Astrocyte of the cerebellum (primary cell): ENCODE results near the gene PKP3.

Source experiments
- DNase-seq: peaks from one replicate; pipeline ENCODE4 v3.0.0-alpha.2; 2011; ENCODE audit warnings: low read depth
- H3K4me3 ChIP-seq: 2 replicates; pipeline ENCODE4 v1.5.1; 2011; ENCODE audit warnings: mild to moderate bottlenecking, low read depth, low read length, moderate library complexity
- in situ Hi-C: cut with HindIII; loops from 2 replicates; pipeline ENCODE4 v1.10.0; 2017; ENCODE audit warnings: low sequenced_read_pairs
- TF ChIP-seq, protein P1 (sequence below): IDR thresholded peaks from 2 replicates; pipeline ENCODE4 v1.5.1; 2012; ENCODE audit warnings: low read length, low read depth, moderate library complexity, mild to moderate bottlenecking; ENCODE audit errors: missing control alignments

The PKP3 gene

DNA sequence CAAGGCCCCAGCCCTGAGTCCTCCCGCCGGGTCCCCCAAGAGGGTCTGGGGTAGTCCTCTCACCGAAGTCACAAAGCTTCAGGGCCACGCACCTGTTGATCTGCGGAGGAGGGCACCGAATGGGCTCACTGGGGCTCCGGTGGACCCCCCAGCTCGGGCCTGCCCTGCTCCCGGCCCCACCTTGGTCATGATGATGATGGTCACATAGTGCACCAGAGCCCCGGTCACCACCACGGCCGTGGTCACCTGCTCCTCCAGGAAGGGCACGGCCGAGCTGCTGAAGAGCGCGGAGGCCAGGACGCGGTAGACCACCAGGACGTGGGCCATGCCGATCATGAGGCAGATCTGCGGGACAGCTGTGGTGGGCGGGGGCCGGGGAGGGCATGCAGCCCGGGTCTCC lies 34.3 kb downstream of the PKP3 start:
- TF ChIP-seq, protein P1, sequence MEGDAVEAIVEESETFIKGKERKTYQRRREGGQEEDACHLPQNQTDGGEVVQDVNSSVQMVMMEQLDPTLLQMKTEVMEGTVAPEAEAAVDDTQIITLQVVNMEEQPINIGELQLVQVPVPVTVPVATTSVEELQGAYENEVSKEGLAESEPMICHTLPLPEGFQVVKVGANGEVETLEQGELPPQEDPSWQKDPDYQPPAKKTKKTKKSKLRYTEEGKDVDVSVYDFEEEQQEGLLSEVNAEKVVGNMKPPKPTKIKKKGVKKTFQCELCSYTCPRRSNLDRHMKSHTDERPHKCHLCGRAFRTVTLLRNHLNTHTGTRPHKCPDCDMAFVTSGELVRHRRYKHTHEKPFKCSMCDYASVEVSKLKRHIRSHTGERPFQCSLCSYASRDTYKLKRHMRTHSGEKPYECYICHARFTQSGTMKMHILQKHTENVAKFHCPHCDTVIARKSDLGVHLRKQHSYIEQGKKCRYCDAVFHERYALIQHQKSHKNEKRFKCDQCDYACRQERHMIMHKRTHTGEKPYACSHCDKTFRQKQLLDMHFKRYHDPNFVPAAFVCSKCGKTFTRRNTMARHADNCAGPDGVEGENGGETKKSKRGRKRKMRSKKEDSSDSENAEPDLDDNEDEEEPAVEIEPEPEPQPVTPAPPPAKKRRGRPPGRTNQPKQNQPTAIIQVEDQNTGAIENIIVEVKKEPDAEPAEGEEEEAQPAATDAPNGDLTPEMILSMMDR, result no peak
- in situ Hi-C loops, result no loop called here

DNA sequence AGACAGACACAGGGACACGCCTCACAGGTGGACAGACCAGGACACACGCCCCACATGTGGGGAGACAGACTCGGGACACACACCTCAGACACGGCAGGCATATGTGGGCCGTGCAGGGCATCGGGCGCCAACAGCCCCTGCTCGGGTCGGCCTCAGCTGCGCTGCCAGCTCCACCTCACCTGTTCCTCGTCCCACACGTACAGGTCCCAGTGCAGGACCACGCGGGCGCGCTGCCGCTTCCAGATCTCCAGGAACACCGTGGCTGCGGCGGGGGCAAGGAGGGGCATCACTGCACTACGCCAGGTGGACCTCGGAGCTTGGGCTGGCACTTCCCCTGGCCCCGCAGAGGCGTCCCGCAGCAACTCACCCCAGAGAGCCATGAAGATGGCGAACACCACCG lies 35.4 kb downstream of the PKP3 start:
- DNase-seq, result no peak
- in situ Hi-C loops, result no loop called here
- H3K4me3 ChIP-seq, result no peak overlapping the region
- TF ChIP-seq, protein P1, result no peak

More for the DNA sequence above, 34.3 kb downstream of the PKP3 start:
- H3K4me3 ChIP-seq, result no peak overlapping the region
- DNase-seq, result no peak

DNA sequence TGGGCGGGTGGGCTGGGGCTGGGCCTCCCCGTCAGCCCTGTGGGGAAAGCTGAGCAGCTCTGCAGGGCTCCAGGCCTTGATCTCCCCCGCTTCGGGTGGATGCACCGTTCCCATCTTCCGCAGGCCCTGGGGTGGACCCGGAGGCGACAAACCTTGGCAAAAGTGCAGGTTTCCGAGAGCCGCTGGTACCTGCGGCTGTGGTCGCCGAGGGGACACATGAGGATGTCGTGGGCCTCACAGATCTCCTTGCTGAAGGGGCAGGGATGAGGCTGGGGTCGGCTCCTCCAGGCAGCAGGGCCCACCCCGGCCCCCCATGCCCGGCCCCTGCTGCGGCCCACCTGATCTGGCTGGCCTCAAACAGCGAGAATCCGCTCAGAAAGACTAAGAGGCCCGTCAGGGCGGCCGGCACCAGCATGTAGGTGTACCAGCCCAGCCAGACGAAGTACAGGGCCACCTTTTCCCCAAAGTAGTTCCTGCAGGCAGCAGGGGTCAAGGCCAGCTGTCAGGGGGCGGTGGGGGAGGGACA lies 36.0 kb downstream of the PKP3 start:
- H3K4me3 ChIP-seq, result no peak overlapping the region
- TF ChIP-seq, protein P1, result no peak
- DNase-seq, result no peak
- in situ Hi-C loops, result no loop called here

DNA sequence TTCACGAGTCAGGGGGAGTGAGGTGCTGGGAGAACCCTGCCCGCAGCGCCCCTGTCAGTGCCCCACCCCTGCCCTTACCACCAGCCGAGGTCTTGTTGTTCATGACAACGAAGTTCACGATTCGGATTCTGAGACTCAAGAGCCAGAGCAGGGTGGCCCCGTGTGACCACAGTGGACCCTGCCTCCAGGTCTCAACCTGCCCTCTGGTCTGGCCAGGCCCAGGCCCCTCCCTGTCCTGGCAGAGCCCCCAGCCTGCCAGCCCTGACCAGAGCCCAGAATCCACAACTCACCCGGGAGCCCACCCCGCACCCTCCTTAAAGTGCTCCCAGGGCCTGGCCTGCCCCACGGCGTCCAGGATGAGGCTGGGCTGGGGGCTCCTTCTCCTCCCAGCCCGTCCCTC lies 37.9 kb downstream of the PKP3 start:
- TF ChIP-seq, protein P1, result no peak
- no peak for DNase-seq

DNA sequence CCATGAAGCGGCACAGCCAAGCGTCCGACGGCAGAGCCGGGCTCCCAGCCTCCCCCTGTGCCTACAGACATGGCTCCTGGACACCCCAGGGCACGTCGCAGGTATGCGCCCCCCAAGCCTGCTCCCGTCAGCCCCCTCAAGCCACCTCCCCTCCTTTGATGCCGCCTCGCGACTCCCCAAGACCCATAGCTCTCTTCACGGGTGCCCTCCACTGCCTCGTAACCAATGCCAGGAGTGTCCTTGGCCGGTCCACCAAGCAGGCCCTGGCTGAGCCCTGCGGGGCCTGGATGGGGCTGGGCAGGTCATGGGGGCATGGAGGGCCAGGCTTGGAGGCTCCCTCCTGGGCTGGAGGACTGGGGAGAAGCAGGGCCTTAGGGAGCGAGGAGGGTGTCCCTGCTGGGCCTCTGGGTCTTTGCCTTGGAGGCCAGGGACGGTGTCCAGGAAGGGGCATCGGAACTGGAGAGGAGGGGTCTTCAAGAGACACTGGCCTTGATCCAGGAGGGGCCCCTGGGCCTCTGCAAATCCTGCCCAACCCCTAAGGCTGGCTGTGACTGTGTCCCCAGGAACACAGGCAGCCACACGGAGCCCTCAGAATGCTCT lies 38.6 kb downstream of the PKP3 start:
- H3K4me3 ChIP-seq, result no peak overlapping the region
- TF ChIP-seq, protein P1, result no peak

More for the DNA sequence above, 37.9 kb downstream of the PKP3 start:
- no peak overlapping the region for H3K4me3 ChIP-seq
- in situ Hi-C loops, result no loop called here

DNA sequence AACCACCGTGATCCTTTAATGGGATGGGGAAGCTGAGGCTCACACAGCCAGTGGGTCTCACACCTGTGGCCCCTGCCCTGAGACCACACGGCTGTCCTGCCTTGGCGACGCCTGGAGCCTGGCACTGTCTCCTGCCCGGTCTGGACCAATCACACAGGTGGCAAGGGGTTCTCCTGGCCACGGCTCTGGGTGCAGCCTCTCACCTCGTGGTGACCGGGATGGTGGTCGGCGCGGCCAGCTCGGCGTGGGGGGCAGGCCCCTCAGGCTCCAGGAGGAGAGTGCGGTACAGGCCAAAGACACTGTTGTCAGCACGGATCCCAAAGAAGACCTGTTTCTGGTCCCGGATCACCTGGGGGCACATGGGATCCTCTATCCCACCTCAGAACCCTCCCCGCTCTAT lies 39.1 kb downstream of the PKP3 start:
- no peak overlapping the region for H3K4me3 ChIP-seq
- DNase-seq, result no peak
- in situ Hi-C loops, result no loop called here
- TF ChIP-seq, protein P1, result no peak

More for the DNA sequence above, 38.6 kb downstream of the PKP3 start:
- DNase-seq, result no peak
- in situ Hi-C loops, result no loop called here

DNA sequence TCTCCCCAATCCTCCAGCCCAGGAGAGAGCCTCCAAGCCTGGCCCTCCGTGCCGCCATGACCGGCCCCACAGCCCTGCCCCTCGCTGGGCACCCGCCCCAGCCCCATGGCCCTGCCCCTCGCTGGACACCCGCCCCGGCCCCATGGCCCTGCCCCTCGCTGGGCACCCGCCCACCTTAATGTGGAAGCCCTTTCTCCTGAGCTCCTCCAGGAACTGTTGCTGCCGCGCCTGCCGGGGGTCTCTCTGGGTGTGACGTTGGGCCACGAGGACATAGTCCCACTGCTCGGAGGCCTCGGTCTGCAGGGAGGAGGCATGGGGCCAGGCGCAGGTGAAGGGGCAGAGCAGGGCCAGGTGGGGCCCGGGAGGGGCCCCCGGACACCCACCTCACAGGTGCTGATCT lies 39.6 kb downstream of the PKP3 start:
- in situ Hi-C loops, result no loop called here
- TF ChIP-seq, protein P1, result no peak
- DNase-seq, result no peak
- H3K4me3 ChIP-seq, result no peak overlapping the region
